GM19193 (cell line): Measurements from ENCODE around the gene PRPF31.

Experiments used
- POLR2A ChIP-seq: IDR thresholded peaks from 4 replicates; pipeline ENCODE4 v1.6.1; 2011; ENCODE audit not compliant: insufficient read depth, insufficient read length; ENCODE audit errors: extremely low read depth

Gene PRPF31

GRCh38 chr19:54149021-54149812 is 33.7 kb downstream of the PRPF31 start:
- no peak for TF ChIP-seq POLR2A

- TF ChIP-seq POLR2A, result no peak
Observed at GRCh38 chr19:54151362-54152035, 35.9 kb downstream of the PRPF31 start.

DNA sequence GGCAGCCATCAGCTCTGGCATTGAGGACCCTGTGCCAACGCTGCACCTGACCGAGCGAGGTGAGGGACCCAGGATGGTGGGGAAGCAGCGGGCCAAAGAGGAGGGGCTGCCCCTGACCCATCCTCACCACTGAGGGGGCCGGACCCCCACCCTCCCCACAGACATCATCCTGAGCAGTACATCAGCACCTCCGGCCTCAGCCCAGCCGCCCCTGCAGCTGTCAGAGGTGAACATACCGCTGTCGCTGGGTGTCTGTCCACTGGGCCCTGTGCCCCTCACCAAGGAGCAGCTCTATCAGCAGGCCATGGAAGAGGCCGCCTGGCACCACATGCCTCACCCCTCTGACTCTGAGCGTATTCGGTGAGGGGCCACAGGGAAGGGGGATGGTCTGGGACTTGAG is 36.7 kb downstream of the PRPF31 start:
- no peak for TF ChIP-seq POLR2A

GRCh38 chr19:54152878-54153524 is 37.4 kb downstream of the PRPF31 start:
- no peak for TF ChIP-seq POLR2A

DNA sequence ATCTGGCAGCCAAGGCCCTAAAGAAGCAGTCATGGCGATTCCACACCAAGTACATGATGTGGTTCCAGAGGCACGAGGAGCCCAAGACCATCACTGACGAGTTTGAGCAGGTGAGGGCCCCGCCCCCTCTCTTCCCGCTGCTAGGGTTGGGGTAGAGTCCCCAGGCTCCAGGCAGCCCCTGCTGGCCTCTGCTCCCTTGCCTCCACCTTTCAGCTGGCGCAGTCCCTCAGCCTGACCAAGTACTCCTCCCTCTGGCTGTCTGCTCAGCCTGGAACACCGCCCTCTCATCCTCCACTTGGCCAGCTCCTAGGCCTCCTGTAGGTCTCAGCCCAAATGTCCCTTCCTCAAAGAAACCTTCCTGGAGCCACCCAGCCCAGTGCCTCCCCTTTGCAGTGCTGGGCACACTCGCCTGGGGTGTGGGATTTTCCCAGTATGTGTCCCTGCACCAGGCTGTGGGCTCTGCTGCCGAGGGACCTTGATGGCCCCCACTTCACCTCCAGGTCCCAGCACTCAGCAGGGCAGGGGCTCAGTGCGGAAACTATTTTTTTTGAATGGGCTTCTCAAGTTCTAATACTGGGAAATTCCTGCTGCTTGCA is 38.3 kb downstream of the PRPF31 start:
- TF ChIP-seq POLR2A, result no peak

GRCh38 chr19:54154603-54155345 is 39.2 kb downstream of the PRPF31 start:
- no peak for TF ChIP-seq POLR2A

GRCh38 chr19:54155694-54156093 is 40.1 kb downstream of the PRPF31 start:
- peak; percentile 25 for TF ChIP-seq POLR2A

GRCh38 chr19:54156490-54156889 is 40.9 kb downstream of the PRPF31 start:
- TF ChIP-seq POLR2A, result no peak

GRCh38 chr19:54156953-54157352 is 41.4 kb downstream of the PRPF31 start:
- no peak for TF ChIP-seq POLR2A

DNA sequence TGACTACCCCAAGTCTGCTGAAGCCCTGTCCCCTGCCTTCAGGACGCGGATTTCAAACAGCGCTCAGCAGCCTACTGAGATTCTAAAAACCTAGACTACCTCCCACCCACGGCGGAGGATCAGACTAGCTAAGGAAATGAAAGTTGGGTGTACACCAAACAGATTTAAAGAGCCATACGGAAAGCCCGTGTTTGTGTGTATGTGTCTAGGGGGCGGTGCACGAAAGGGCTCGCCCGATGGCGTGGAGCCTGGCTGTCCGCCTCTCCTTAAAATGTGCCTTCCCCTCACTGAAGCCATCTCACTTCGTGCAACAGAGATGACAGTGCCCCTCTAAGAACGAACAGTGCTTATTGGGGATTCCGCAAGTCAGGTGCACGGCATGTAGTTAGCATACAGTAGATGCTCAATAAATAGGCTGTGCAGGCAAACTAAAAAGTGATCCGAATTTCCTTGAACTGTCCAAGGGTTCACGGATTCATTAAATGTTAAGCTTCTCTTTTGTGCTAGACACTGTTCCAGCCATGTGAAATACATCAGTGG is 43.3 kb downstream of the PRPF31 start:
- TF ChIP-seq POLR2A, result no peak

- peak; percentile 87 for TF ChIP-seq POLR2A
Observed at GRCh38 chr19:54159352-54160181, 44.0 kb downstream of the PRPF31 start, which contains the start of gene LENG1. Gene LENG1, minus strand, starts transcription at chr19:54159721. Its CDS starts 26 bp downstream, at chr19:54159695.

GRCh38 chr19:54160182-54160811 is 44.7 kb downstream of the PRPF31 start:
- TF ChIP-seq POLR2A, result no peak

DNA sequence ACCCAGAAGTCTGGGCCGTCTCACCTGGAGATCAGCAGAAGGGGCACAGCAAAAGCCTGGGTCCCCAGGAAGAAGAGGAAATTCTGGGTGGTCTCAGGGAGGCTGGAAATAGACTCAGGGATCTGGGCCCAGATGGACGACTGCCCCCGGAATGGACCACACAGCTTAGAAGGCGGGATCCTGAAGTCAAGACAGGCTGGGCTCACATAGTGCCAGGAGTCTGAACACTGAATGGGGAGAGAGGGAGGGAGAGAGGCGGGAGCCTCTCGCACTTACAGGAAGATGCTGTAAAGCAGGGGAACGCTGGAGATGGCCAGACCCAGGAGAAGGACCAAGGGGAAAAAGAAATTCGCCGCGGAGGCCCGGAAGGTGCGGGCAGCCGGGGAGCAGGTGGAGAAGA is 45.3 kb downstream of the PRPF31 start:
- TF ChIP-seq POLR2A, result no peak

DNA sequence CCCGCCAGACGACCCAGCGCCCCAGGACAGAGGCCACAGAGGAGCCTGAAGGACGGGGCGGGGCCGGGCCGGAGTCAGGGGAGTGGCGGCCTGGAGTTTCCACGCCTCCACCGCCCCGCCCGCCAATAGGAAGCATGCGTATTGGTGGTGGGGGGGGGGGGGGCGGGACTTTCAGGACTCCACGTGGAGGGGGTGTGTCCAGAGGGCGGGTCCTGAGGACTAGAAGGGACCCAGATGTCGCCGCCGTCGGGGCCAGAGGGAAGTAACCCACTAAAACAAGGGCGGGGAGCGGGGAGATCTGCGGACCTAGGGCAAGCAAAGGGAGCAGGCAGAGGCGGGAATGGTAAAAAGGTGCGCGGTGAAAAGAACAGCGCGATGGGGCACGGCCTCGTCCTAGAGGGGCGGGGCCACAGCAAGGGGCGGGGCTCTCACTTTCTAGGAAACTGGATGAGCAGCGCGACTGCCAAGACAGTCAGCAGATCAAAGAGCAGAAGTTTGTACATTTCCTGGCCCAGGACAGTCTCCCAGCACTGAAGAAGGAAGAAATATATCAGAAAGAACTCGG is 46.8 kb downstream of the PRPF31 start:
- TF ChIP-seq POLR2A, result no peak
